GM11168 (cell line): ENCODE data around the gene ING2.
"Not testable (repeated sequence)": the region's sequence is repeated elsewhere in the genome, so short reads cannot be mapped to it uniquely, and the experiment has no call there.

ENCODE experiments used
- in situ Hi-C: fragments of 300-500 bp; cut with MboI; formaldehyde crosslinking; loops from one replicate; pipeline ENCODE4 v1.12.0; 2022; ENCODE audit warnings: low sequenced_read_pairs; ENCODE audit not compliant: unreplicated experiment

ING2 gene, protein sequence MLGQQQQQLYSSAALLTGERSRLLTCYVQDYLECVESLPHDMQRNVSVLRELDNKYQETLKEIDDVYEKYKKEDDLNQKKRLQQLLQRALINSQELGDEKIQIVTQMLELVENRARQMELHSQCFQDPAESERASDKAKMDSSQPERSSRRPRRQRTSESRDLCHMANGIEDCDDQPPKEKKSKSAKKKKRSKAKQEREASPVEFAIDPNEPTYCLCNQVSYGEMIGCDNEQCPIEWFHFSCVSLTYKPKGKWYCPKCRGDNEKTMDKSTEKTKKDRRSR

DNA sequence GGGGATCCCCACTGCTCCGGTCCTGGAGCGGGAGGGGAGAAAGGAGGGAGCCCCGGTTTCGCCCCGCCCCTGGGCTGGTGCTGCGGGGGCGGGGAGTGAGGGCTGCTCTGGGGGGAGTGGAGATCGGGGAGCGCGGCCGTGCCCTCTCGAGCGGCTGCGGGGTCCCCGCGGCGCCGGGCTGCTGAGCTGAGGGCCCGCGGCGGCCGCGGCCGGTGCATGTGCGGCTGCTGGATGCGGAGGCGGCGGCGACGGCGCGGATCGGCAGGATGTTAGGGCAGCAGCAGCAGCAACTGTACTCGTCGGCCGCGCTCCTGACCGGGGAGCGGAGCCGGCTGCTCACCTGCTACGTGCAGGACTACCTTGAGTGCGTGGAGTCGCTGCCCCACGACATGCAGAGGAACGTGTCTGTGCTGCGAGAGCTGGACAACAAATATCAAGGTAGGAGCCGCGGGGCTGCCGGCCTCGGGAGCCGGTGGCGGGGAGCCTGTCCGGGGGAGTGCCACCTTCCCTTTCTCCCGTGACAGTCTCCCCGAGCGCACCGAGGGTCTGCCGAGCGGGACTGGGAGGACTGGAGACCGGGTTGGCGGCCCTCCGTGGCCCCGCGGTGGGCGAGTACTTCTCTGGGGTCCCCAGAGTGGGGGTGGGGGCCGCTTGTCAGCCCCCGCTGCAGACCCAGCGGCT is at the start of gene ING2:
ING2 (plus strand) TSS at position 129 of the 681 bp plus-strand sequence; CDS start at position 267, 138 bp downstream.
- in situ Hi-C loops: no loop called here

GRCh38 chr4:183455431-183456195 is 49.2 kb upstream of the ING2 start:
- in situ Hi-C loops: no loop called here

DNA sequence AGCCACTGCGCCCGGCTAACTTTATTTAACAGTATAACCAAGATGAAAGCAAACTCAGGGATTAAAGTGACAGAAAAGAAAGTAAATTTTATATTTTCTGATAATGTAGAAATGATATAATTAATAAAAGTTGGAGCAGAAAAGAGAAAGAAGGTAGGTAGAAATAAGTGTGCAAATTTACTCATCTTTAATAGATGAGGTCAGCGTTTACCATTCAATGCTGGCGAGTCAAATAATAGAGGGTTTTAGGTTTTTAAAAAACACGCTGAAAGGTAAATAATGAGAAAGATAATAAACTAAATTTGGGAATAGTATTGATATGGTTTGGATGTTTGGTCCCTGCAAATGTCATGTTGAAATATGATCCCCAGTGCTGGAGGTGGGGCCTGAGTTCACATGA is 46.9 kb upstream of the ING2 start:
- in situ Hi-C loops: no loop called here

DNA sequence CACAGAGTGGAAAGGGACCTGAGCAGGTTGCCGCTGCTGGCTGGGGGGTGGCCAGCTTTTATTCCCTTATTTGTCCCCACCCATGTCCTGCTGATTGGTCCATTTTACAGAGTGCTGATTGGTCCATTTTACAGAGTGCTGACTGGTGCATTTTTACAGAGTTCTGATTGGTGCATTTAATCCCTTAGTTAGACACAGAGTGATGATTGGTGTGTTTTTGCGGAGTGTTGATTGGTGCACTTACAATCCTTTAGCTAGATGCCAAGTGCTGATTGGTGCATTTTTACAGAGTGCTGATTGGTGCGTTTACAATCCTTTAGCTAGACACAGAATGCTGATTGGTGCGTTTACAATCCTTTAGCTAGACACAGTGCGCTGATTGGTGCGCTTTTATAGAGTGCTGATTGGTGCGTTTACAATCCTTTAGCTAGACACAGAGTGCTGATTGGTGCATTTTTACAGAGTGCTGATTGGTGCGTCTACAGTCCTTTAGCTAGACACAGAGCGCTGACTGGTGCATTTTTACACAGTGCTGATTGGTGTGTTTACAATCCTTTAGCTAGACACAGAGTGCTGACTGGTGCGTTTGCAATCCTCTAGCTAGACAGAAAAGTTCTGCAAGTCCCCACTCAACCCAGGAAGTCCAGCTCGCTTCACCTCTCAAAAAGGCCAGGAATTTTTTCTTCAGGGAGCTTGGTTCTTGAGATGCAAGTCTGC is 40.8 kb upstream of the ING2 start:
- in situ Hi-C loops: not testable (repeated sequence)

DNA sequence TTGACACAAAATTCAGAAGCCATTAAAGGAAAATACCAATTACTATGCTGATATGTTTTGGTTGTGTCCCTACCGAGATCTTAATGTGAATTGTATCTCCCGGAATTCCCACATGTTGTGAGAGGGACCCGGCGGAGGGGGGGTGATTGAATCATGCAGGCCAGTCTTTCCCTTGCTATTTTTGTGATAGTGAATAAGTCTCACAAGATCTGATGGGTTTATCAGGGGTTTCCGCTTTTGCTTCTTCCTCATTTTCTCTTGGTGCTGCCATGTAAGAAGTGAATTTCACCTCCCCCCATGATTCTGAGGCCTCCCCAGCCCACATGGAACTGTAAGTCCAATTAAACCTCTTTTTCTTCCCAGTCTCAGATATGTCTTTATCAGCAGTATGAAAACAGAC is 39.0 kb upstream of the ING2 start:
- in situ Hi-C loops: not testable (repeated sequence)

- in situ Hi-C loops: no loop called here
Observed at GRCh38 chr4:183467246-183467645, 37.6 kb upstream of the ING2 start.

- in situ Hi-C loops: no loop called here
Observed at GRCh38 chr4:183468210-183469095, 36.4 kb upstream of the ING2 start.

DNA sequence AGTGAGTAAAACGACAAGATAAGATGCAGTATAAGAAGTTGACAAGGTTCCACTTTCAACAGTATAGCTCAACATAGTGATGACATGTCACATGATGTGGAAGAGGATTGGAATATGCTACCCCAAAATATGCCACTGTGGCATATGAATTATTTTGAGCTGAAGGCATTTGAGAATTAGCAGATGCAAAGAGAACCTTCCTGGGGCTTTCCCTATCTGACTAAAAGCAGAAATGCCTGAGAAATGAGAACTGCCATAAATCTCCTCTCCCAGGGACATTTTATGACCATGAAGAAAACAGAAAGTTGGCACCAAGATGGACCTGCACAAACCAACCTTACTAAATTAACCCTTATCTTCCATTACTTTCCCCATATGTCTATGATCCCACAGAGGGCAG is 35.6 kb upstream of the ING2 start:
- in situ Hi-C loops: no loop called here

DNA sequence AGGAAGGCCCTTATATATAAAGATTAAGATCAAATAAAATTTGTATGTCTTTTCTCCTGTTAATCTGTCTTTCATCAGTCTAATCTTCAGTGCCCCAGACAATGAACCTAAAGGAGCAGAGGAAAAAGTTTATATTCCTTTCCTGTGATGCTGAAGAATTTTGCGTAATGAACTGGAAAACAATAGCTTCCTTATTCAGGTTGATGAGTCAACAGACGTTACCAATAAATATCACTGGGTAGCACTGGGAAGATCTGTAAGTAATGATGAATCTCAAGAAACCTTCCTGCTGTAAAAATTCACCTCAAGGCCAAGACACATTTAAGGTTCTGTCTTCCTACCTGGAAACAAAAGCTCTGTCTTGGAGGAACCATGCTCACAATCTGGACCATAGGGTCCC is 34.9 kb upstream of the ING2 start:
- in situ Hi-C loops: no loop called here

GRCh38 chr4:183470821-183471220 is 34.0 kb upstream of the ING2 start:
- in situ Hi-C loops: no loop called here

DNA sequence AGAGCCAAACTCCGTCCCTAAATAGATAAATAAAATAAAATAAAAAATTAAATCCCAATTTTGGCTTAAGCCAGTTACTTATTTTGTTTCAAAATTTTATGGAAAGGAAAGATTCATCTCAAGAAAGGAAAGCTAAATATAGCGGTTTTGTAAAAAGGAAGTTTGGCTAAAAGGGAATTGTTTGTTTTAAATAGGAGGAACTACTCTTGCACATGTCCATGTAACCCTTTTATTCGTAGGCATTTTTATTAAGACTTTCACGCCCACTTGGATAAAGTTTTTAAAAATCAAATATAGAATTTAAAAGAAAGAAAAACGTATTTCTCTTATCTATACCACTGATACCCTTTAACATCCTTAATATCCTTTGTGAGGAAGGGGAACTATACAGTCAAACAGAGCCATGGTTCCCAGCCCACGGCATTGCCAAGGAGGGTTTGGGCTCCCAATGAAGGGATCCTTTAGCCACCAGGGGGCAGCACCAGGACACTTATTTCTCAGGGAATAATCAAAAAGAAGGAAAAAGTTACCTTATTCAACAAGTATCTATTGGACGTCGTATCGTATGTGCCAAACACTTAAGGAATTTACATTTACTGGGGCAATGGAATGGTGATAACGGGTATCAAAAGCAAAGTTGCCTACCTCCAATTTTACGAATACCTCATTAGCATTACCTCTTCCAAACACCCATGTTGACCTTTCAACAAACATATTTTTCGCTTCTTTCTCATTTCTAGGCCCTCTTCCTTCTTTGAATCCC is 32.7 kb upstream of the ING2 start:
- in situ Hi-C loops: no loop called here

DNA sequence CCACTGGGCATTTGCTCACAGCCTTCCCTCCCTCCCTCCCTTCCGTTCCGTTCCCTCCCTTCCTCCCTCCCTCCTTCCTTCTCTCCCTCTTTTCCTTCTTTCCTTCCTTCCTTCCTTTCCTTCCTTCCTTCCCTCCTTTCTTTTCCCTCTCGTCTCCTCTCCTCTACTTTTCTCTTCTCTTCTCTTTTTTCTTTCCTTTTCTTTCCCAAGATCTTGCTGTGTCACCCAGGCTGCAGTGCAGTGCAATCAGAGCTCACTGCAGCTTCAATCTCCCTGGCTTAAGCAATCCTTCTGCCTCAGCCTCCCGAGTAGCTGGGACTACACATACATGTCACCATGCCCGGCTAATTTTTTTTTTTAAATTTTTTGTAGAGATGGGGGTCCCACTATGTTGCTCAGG is 26.7 kb upstream of the ING2 start:
- in situ Hi-C loops: no loop called here

GRCh38 chr4:183478926-183479325 is 25.9 kb upstream of the ING2 start:
- in situ Hi-C loops: no loop called here

DNA sequence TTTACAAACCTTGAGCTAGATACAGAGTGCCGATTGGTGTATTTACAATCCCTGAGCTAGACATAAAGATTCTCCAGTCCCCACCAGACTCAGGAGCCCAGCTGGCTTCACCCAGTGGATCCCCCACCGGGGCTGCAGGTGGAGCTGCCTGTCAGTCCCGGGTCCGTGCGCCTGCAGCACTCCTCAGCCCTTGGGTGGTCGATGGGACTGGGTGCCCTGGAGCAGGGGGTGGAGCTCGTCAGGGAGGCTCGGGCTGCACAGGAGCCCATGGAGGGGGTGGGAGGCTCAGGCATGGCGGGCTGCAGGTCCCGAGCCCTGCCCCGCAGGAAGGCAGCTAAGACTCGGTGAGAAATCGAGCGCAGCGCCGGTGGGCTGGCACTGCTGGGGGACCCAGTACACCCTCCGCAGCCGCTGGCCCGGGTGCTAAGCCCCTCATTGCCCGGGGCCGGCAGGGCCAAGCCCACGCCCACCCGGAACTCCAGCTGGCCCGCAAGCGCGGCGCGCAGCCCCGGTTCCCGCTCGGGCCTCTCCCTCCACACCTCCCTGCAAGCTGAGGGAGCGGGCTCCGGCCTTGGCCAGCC is 22.3 kb upstream of the ING2 start:
- in situ Hi-C loops: not testable (repeated sequence)

GRCh38 chr4:183483997-183484396 is 20.9 kb upstream of the ING2 start:
- in situ Hi-C loops: no loop called here

DNA sequence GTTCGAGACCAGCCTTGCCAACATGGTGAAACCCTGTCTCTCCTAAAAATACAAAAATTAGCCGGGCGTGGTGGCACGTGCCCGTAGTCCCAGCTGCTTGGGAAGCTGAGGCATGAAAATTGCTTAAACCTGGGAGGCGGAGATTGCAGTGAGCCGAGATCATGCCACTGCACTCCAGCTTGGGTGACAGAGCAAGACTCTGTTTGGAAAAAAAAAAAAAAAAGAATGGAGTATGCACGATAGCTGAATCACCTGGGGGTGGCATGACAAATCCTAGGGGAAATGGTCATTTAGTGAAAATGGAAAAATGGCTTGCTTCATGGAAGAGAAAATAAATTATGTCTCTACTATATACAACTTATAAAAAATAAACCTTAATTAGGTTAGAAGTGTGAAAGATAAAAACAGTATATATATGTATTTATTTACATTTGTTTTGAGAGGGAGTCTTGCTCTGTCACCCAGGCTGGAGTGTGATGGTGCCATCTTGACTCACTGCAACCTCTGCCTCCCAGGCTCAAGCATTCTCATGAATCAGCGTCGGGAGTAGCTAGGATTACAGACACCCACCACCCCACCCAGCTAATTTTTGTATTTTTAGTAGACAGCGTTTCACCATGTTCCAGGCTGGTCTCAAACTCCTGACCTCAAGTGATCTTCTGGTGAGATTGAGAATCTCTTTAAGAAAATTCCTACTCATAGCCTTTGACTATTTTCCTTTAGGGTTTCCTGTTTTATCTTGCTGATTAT is 19.3 kb upstream of the ING2 start:
- in situ Hi-C loops: no loop called here

DNA sequence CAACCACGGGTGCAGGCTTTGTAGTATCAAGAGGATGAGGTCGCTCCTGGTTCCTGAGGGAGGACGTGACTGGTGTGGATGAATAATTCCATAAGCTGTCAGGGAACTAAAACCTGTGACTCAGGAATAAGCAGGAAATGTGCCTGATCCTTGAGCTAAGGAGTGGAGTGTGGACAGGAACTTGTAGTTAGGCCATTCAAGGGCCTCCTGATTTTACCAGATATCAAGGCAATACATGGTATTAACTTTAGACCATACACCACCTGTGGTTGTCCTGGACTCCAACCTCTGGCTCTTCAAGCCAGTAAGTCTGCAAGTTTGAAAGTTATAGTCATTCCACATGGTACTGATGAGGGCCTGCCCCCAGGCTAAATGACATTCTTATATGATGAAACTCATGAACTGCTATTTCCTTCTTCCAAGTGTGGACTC is 12.1 kb upstream of the ING2 start:
- in situ Hi-C loops: no loop called here

DNA sequence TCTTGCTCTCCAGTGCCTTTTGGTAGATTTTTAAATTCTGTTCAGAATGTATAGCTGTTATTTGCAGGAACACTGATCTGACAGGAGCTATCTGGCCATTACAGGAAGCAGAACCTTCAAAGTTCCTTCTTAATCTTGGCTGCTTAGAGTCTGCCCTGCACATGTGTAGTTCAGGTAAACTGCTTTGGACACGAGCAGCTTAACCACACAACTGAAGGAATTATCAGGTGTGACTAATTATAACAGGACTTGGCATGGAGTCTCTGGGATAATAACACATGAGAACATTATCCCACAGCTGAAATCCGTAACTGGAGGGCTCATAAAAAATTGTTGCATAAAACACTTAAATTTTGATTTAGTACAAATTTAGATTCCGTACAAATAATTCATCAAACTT is 11.6 kb upstream of the ING2 start:
- in situ Hi-C loops: no loop called here
